SK-MEL-5 (cell line): Measurements from ENCODE around the gene TANC1. TPM values are rescaled to one million over a fixed set of nuclear protein-coding genes. Genes with fewer than 3 reads are reported as not detected.
"Not testable (repeated sequence)": the region's sequence is repeated elsewhere in the genome, so short reads cannot be mapped to it uniquely, and the experiment has no call there.

Source experiments
- DNase-seq: peaks from one replicate; pipeline ENCODE4 v3.0.0-alpha.2; 2016; ENCODE audit warnings: low read depth, low spot score
- in situ Hi-C: cut with HindIII; loops from 2 replicates; pipeline ENCODE4 v1.10.0; 2016; ENCODE audit warnings: low sequenced_read_pairs, high pct_unique_total_duplicates, low pct_unique_long_range_greater_than_20kb
- total RNA-seq: library from RNA; depleted of rRNA; stranded (reverse); fragments of >200 nt; shearing (Covaris generic); gene quantifications from 2 replicates; pipeline ENCODE4 v1.2.3, GENCODE V29; 2014

TANC1 gene
- total RNA-seq, 1 experiment from 2014 or later = 34.6 TPM

DNA sequence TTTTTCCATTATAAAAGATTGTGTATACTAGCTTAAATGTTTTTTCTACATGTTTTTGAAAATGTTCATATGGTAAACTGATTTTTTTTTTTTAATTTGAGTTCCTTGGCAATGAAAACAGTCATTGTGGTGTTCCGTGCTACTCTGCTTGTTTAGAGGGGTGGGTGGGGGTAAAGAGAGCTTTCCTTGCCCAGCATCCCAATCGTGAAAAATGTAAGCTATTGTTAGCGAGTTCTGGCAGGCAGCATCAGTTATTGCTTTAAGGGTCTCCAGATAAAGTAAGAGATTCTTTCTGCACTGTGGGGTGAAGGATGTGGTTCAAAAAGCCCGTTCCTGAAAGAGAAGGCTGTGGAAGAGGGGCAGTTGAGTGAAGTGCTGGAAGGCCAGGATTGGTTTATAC, 118.4 kb downstream of the TANC1 start:
- in situ Hi-C loops = no loop called here

DNA sequence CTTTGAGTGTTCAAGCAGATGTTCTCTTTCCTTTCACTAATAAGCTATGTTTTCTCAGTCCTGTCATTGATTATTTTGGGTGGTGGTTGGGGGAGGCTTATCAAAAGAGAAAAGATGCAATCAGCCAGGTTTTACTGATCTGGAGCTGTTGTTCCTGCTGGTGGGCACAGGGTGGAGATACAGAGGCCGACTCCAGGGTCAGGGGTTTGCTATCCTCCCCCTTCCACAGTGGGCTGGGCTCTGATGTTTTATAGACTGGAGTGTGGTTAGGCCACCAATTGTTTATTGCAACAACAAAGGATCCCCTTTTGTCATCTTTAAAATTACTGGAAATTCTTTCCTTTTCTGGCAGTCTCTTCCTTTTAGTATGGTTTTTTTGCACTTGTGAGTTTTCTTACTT, 120.5 kb downstream of the TANC1 start:
- in situ Hi-C loops = no loop called here
- DNase-seq = peak; percentile 69

More for the DNA sequence above, 118.4 kb downstream of the TANC1 start:
- peak; percentile 81 for DNase-seq

GRCh38 chr2:159089543-159089942, 121.1 kb downstream of the TANC1 start:
- in situ Hi-C loops = no loop called here
- no peak for DNase-seq

DNA sequence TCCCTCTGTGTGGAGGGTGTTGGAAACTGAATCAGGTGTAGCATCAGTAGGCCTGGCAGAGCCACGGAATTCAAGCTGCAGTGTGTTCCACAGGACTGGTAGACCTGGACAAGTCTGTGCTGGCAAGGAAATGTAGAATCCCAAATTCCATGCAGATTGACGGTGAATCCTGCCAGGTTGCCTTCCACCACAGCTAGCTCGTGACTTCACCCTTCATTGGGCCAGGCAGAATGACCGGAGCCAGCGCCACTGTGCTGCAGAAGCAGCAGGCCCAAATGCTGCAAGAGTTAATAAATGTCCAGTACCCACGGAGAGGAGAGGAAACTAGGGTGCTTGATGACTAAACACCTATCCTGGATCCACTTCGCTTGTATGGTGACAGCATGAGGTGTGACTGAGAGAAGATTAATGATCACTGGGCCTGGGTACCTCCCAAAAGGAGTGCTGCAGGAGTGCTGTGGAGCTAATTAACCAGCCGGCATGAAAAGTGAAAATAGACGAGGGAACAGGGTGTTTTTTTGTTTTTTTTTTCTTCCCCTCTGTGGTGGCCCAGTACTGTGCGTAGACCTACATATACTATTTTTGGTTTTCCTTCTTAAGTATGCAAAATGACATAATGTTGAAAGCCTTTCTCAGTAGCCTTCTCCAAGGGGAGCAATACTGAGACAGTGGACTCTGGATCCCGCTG, 122.2 kb downstream of the TANC1 start:
- DNase-seq = no peak
- in situ Hi-C loops = no loop called here

- in situ Hi-C loops = no loop called here
- DNase-seq = no peak
Observed at GRCh38 chr2:159091381-159091780, 122.9 kb downstream of the TANC1 start.

- peak; percentile 72 for DNase-seq
- in situ Hi-C loops = no loop called here
Observed at GRCh38 chr2:159091976-159092375, 123.5 kb downstream of the TANC1 start.

DNA sequence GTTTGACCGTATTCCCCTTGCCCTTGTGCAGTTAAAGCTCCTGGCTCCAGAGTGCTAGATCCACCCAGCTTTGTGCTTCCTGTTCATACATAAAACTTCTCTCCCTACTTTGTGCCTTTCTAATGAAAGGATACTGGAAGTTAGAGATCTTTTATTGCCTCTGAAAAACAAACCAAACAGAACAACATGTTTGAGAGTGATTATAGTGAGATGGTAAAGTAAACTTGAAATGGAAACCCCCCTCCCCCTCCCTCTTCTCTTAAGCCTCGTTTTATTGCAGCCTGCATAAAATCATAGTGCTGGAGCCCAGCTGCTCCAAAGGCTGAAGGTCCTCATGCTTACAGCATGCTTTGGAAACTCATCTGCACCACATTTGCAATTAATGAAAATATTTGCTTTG, 125.1 kb downstream of the TANC1 start:
- in situ Hi-C loops = no loop called here
- peak; percentile 62 for DNase-seq

GRCh38 chr2:159094173-159094737, 125.8 kb downstream of the TANC1 start:
- DNase-seq = peak; percentile 95
- in situ Hi-C loops = no loop called here

DNA sequence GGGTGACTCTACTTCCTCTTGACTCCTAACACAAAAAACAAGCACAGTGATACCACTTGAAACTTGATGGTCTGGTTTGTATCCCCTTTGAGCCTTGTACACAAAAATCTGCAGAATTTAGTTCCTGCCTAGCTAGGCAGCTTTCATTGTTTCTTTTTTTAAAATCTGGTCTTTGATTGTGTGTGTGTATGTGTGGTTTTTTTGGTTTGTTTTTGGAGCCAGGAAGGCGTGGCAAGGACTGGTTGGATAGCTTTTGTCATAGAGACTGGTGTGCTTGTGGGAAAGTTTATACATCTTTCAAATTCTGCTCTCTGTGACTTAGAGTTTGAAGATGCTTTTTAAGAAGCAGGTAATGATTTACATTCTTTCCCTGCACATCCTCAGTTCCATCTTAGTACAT, 127.4 kb downstream of the TANC1 start:
- no peak for DNase-seq
- in situ Hi-C loops = no loop called here

DNA sequence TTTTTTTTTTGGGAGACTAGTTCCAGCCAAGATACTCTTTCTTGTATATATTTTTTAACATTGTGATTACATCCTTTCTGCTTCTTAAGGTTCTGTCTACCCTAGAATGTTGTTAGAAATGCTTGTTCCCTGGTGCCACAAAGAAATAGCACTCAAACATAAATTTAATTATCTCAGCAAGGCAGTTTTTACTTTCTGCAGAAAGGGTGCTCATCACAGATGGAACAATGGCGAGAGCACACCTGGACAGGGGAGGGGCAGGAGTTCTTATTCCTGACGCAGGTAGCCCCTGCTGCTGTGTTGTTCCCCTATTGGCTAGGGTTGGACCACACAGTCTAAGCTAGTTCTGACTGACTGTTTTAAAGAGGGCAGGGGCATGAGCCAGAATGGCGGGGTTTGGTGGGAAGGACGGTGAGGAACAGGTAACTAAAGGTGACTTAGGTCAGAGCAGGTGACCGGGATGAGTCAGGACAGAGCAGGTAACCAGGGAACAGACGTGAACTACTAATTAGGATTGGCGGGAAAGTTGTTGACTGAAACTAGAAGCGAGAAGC, 127.9 kb downstream of the TANC1 start:
- not testable (repeated sequence) for DNase-seq

GRCh38 chr2:159096901-159097300, 128.5 kb downstream of the TANC1 start:
- DNase-seq = no peak
- in situ Hi-C loops = no loop called here

More for the DNA sequence above, 127.9 kb downstream of the TANC1 start:
- in situ Hi-C loops = not testable (repeated sequence)

- peak; percentile 96 for DNase-seq
Observed at GRCh38 chr2:159098361-159098760, 129.9 kb downstream of the TANC1 start.

DNA sequence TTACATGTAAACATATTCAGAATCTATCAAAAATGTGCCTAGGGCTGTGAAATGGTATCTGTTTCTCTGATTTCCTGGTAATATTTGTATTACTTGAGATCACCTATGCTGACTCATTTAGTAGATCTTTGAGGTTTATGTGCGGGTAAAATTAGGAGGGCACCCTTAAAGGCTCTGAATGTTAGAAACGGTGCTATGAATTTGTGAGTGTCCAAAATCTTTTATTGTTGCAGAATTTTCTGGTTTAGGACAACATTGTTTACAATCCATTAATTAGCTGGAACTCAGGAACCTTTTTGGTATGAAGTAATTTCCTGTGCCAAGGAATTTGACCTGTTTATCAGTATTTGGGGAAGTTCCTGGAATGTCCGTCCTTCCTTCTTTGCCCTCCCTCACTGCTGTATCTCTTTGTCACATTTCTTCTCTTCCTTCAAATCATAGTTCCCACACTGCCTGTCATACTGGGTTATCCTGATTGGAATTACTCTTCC, 130.5 kb downstream of the TANC1 start:
- in situ Hi-C loops = no loop called here
- no peak for DNase-seq

More at GRCh38 chr2:159098361-159098760, 129.9 kb downstream of the TANC1 start:
- in situ Hi-C loops = no loop called here

GRCh38 chr2:159101755-159102489, 133.5 kb downstream of the TANC1 start:
- no peak for DNase-seq
- in situ Hi-C loops = no loop called here

DNA sequence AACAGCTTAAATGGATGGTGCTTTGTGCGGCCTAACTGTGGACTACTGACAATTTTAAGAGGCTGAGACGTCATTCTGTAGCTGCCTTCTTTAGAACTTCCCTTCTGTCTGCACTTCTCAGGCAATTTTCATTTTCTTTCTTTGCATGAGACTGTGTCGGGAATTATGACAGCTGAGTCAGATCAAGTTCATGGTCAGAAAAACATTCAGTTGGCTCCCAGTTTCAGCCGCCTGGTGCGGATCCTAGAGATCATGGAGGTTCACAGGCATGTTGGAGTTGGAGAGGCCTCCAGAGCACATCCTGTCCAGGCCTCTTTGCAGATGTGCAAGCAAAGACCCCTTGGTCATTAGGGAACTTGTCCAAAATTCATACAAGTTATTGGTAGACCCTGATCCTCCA, 135.0 kb downstream of the TANC1 start:
- in situ Hi-C loops = no loop called here
- DNase-seq = no peak

GRCh38 chr2:159106109-159106508, 137.7 kb downstream of the TANC1 start:
- DNase-seq = no peak
- in situ Hi-C loops = no loop called here

DNA sequence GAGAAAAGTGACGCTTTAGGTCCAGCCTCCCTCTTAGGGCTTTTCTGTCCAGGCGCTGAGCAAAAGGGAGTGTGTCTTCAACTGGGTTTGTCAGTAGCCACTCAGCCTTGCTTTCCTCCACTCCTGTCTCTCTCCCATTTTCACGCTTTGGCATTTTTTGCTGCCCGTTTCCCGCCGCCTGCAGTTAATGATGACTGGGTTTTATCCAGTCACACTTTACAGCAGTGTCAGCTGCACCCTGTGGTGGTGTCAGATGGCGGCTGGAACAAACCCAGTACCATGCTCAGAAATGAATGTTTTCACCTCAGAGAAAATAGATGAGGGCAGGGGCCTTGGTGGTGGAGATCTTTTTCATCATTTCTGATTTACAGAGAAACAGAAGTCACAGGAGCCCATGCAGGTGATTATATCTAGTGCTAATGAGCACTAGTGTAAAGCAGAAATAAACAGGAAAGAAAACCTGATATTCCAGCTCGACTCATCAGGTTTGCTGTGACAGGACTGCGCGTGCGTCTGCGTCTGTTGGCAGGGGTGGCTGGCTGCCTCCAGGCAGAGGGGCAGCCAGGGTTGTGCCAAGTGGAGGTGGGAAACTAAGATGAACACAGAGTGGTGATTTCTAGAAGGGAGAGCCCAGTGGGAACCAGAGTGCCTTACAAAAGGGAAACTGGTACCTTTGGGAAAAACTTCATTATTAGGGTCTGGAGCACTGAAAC, 139.9 kb downstream of the TANC1 start:
- in situ Hi-C loops = no loop called here
- no peak for DNase-seq

GRCh38 chr2:159109517-159109916, 141.1 kb downstream of the TANC1 start:
- in situ Hi-C loops = no loop called here
- no peak for DNase-seq
